Psoas muscle (tissue), 8 donors: ENCODE measurements around the gene DCTN5. TPM values are rescaled to one million over a fixed set of nuclear protein-coding genes. Genes with fewer than 3 reads are reported as not detected.
"Not testable (repeated sequence)": the region's sequence is repeated elsewhere in the genome, so short reads cannot be mapped to it uniquely, and the experiment has no call there.

Experiments
- ATAC-seq, 4 donors: fragments of 200-7000 bp; cut with Tn5 transposase; one replicate each; pipeline ENCODE4 v1.9.1; 2020; ENCODE audit warnings: moderate library complexity in 3 of 4, mild to moderate bottlenecking in 2 of 4
- DNase-seq, 2 donors: peaks; one replicate each; pipeline ENCODE4 v3.0.0-alpha.2; 2020
- H3K27ac ChIP-seq: fragments of 200-600 bp; one replicate; pipeline ENCODE4 v1.8.0; 2022
- H3K27me3 ChIP-seq, 3 donors: fragments of 200-600 bp in 1 of 3; one replicate each; pipeline versions ENCODE4 v1.6.1 to v1.8.0; 2013 to 2022; ENCODE audit warnings: low read length in 2 of 3, mild to moderate bottlenecking in 2 of 3, moderate library complexity in 1 of 3; ENCODE audit not compliant: insufficient read depth in 3 of 3
- H3K36me3 ChIP-seq, 2 donors: fragments of 200-600 bp in 1 of 2; one replicate each; pipeline versions ENCODE4 v1.6.1 to v1.8.0; 2013 to 2022; ENCODE audit warnings: low read depth in 1 of 2, mild to moderate bottlenecking in 1 of 2, moderate library complexity in 1 of 2; ENCODE audit not compliant: insufficient read depth in 1 of 2
- H3K4me1 ChIP-seq: fragments of 200-600 bp; one replicate; pipeline ENCODE4 v1.8.0; 2022
- H3K4me3 ChIP-seq: fragments of 200-600 bp; one replicate; pipeline ENCODE4 v1.8.0; 2022; ENCODE audit warnings: mild to moderate bottlenecking
- H3K9me3 ChIP-seq: fragments of 200-600 bp; one replicate; pipeline ENCODE4 v1.8.0; 2022
- WGBS, 3 donors: extraction: QIAGEN DNeasy Blood & Tissue Kit; methylation state at CpG; one replicate each; pipeline versions ENCODE4 v1.1.6 to v1.1.7; 2013; 5-methylcytosine and 5-hydroxymethylcytosine counted together
- intact Hi-C, 2 donors: fragments of 100-400 bp; cut with DNase I; formaldehyde crosslinking; loops; one replicate each; pipeline versions ENCODE4 v1.11.0 to v1.14.2; 2022
- polyA plus RNA-seq, 3 donors: library from polyadenylated mRNA; stranded (reverse); fragments of 200-250 nt; gene quantifications; one replicate each; pipeline ENCODE4 v1.2.3, GENCODE V29; 2013
- total RNA-seq, 4 donors: library from RNA; stranded (reverse); fragmentation: NEBNext Ultra II Directional in 2 of 4; extraction: Animal tissue kit (Norgen Biotek cat#: 25700) in 2 of 4; gene quantifications; one replicate each; pipeline versions ENCODE4 v1.2.1 to v1.2.4, GENCODE V29; 2021 to 2023
- TF ChIP-seq, protein P1 (sequence below): fragments of 200-600 bp; IDR thresholded peaks from one replicate; pipeline ENCODE4 v1.8.0; 2022; ENCODE audit warnings: antibody characterized with exemption
- donor health status: healthy with polysubstance abuse.
- donor health status: DM: no; HTN: no; CAD: no; lungs with moderate emphysema.
- donor health status: Bipolar disorder and iron deficiency.
- donor health status: healthy.
- donor health status: DM: yes; HTN: yes; CAD: no.
- donor health status: DM: no; HTN: no; CAD: no.
- donor health status: DM: no; HTN: no; CAD: no.
- donor health status: DM: yes; HTN: yes; CAD: no.

The DCTN5 gene
- total and polyA plus RNA-seq, 7 donors = 17.1 to 47.4 (median 33.2) TPM

DNA sequence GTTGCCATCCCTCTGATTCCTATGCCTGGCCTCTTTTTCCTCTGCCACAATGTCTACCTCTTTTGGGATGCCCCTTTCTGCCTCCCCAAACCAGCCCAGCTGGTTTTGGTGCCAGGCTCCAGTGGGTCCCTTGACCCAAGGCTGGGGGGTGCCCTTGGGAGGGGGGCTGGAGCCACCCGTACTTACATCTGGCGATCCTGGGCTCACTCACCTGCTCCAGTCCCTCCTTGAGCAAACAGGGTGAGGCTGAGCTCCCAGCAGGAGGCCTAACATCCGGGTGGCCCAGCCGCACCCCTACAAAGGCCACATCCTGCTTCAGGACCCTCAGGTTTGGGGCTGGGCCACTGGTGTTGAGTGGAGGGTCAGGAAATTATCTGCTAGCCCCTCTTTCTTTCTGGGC is 70.5 kb downstream of the DCTN5 start:
- intact Hi-C loops = no loop called here
- TF ChIP-seq, protein P1, sequence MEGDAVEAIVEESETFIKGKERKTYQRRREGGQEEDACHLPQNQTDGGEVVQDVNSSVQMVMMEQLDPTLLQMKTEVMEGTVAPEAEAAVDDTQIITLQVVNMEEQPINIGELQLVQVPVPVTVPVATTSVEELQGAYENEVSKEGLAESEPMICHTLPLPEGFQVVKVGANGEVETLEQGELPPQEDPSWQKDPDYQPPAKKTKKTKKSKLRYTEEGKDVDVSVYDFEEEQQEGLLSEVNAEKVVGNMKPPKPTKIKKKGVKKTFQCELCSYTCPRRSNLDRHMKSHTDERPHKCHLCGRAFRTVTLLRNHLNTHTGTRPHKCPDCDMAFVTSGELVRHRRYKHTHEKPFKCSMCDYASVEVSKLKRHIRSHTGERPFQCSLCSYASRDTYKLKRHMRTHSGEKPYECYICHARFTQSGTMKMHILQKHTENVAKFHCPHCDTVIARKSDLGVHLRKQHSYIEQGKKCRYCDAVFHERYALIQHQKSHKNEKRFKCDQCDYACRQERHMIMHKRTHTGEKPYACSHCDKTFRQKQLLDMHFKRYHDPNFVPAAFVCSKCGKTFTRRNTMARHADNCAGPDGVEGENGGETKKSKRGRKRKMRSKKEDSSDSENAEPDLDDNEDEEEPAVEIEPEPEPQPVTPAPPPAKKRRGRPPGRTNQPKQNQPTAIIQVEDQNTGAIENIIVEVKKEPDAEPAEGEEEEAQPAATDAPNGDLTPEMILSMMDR = no peak
- ATAC-seq (no peak), DNase-seq (no peak)
- WGBS, 3 donors = 58 to 71% (median 63%) methylated on average over 4 of the region's 4 CpGs
- Histone ChIP-seq H3K9me3 (peaks cover 8% of the 10 kb centered on the region), H3K27me3 (peaks cover 0 to 34% (median 13%) of the 10 kb centered on the region in 3 donors), H3K36me3 (no peaks in the 10 kb centered on the region), H3K4me3 (no peak overlapping the region), H3K4me1 (no peaks in the 10 kb centered on the region), H3K27ac (no peak overlapping the region)

- Histone ChIP-seq H3K36me3 (no peaks in the 10 kb centered on the region), H3K4me1 (no peaks in the 10 kb centered on the region), H3K9me3 (peaks cover 8% of the 10 kb centered on the region), H3K27ac (no peak within 1 kb of the TSS), H3K4me3 (no peak within 1 kb of the TSS), H3K27me3 (peaks cover 0 to 34% (median 13%) of the 10 kb centered on the region in 3 donors)
- WGBS, 3 donors = 2 to 4% (median 4%) methylated on average over 29 to 37 of the region's 37 CpGs
- ATAC-seq (no peak), DNase-seq (no peak)
- TF ChIP-seq, protein P1 = no peak
- intact Hi-C loops = no loop called here
Observed at GRCh38 chr16:23712976-23713375, 71.7 kb downstream of the DCTN5 start, which contains the start of gene ERN2. Gene ERN2, minus strand, starts transcription at chr16:23713222. Its CDS starts 35 bp downstream, at chr16:23713187.

- Histone ChIP-seq H3K4me3 (no peak overlapping the region), H3K9me3 (no peaks in the 10 kb centered on the region), H3K27ac (no peak overlapping the region), H3K36me3 (no peaks in the 10 kb centered on the region), H3K4me1 (no peaks in the 10 kb centered on the region), H3K27me3 (peaks cover 0 to 33% (median 10%) of the 10 kb centered on the region in 3 donors)
- DNase-seq (no peak), ATAC-seq (no peak)
- 77 to 83% (median 79%) methylated on average over 5 of the region's 5 CpGs for WGBS, 3 donors
- TF ChIP-seq, protein P1 = no peak
- intact Hi-C loops = no loop called here
Observed at GRCh38 chr16:23716484-23716883, 75.2 kb downstream of the DCTN5 start.

- WGBS, 3 donors = 74 to 80% (median 78%) methylated on average over 9 of the region's 9 CpGs
- H3K27me3 ChIP-seq, H3K36me3 ChIP-seq, H3K4me3 ChIP-seq, H3K9me3 ChIP-seq, H3K4me1 ChIP-seq, intact Hi-C loops, DNase-seq, ATAC-seq, H3K27ac ChIP-seq: not testable (repeated sequence)
Observed at GRCh38 chr16:23722613-23723240, 81.5 kb downstream of the DCTN5 start.

DNA sequence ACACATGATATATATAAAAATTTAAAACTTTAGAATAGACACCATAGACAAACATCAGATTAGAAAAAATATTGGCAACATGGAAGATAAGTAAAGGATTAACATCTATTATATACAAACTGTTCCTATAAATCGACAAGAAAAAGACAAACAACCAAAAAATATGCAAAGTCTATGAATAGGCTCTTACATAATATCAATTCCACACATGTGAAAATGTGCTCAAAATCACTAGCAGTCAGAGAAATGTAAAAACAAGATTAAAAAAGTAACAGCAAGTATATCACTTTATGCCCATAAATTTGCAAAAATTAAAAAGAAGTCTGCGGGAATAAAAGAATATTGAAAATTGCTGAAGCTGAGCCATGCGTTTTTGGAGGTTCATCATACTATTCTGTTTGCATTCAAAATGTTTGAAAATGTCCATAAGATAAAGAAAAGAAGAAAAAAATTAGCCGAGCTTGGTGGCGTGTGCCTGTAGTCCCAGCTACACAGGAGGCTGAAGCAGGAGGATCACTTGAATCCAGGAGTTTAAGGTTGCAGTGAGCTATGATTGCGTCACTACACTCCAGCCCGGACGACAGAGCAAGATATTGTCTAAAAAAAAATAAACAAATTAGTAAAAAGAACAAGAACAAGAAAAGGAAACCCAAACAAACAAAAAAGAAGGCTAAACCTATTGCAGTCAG is 83.0 kb downstream of the DCTN5 start:
- DNase-seq = no peak
- no peaks in the 10 kb centered on the region for H3K27me3 ChIP-seq
- H3K9me3 ChIP-seq = no peaks in the 10 kb centered on the region
- 72 to 80% (median 78%) methylated on average over 8 of the region's 8 CpGs for WGBS, 3 donors
- intact Hi-C loops = no loop called here
- no peaks in the 10 kb centered on the region for H3K4me1 ChIP-seq
- no peak overlapping the region for H3K27ac ChIP-seq
- H3K36me3 ChIP-seq = no peaks in the 10 kb centered on the region
- H3K4me3 ChIP-seq = no peak overlapping the region
- ATAC-seq = no peak
- TF ChIP-seq, protein P1 = no peak
